Measurements from ENCODE around the gene HSPA12A.

Gene HSPA12A

DNA sequence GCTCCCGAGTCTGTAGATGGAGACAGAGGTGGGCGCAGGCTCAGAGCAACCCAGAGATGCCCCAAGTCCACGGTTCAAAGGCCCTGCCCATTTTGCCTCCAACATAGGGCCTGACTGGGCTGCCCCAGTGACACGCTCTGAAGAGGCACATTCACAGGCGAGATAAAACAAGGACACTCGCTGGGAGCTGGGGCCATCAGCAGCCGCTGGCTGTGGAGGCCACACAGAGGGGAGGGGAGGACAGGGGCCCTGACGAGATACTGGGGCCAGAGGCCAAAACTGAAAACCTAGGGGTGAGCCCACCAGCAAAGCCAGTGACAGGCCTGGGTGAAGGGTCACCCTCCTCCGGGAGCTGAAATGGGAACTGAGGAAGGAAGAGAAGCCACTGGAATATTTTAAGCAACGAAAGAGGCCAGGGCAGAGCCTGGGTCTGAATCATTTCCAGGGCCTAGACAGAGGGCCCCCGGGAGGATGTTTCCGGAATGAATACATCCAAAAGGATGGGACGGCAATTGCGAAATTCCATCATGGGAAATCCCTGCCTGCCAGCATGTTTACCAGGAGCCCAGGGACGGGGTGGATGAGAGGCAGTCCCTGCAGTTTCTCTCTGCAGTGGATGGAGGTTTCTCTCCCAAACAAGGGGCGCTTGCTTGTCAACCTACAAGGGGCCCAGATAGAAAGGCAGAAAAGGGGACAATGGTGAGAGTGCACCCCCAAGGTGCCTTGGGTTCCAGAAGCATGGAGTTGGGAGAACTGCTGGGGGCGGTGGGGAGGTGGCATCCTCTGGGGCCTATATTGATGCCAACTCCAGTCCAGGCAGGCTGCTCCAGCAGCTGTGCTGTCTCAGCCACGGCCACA is 29.0 kb upstream of the HSPA12A start:
- DNase-seq, result no peak

DNA sequence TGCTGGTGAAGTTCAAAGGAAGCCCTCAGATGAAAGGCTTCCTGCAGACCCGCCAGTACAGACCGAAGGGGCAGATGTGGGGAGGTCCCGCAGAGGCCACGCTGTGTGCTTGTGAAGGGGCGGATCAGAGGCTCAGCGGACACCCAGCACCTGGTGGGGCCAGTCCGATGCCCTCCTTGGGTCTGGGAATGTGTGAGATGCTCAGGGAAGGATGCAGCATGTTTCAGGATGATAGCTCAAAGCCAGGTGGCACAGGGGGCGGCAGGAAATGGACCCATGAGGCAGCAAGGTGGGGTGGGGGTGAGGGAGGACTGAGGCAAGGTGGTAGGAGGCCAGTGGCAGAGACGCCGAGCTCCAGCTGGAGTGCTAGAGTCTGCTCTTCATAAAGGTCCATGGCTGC is 27.9 kb upstream of the HSPA12A start:
- no peak for DNase-seq

DNA sequence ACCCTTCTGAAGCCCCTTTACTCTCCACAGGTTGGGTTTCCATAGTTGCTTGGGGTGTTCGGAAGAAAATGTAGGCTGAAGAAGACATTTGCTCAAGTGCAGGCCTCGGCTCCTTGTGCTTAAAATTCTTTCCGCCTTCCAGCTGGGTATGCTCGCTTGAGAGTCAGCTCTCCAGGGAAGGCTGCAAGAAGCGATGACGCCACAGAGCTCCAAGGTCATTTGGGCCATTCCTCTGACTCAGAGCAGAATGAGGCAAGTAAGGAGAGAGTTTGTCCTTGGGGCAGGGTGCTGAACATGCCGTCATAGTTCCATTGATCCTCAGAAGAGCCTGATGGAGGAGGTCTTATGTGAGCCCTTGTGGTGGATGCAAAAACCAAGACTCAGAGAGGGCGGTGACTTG is 27.4 kb upstream of the HSPA12A start:
- no peak for DNase-seq

DNA sequence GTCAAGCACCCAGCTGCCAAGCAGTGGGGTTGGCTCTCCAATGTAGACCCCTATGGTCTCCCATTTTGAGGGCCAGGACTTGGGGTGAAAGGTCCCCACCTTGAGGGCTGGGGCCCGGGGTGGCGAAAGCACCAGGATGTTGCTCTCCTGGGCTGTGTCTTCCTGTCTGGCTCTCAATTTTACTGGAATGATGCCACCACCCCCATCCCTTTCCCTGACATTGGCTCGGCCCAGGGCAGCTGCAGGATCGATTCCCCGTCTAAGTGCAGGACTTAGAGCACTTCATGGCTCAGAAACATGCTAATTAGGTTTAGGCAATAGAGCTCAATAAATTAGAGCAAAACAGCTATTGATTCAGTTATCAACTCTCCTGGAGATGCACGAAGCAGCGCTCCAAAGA is 27.0 kb upstream of the HSPA12A start:
- DNase-seq, result no peak

GRCh38 chr10:116768786-116769185 is 26.4 kb upstream of the HSPA12A start:
- no peak for DNase-seq

- no peak for DNase-seq
Observed at GRCh38 chr10:116766837-116767634, 24.7 kb upstream of the HSPA12A start.

DNA sequence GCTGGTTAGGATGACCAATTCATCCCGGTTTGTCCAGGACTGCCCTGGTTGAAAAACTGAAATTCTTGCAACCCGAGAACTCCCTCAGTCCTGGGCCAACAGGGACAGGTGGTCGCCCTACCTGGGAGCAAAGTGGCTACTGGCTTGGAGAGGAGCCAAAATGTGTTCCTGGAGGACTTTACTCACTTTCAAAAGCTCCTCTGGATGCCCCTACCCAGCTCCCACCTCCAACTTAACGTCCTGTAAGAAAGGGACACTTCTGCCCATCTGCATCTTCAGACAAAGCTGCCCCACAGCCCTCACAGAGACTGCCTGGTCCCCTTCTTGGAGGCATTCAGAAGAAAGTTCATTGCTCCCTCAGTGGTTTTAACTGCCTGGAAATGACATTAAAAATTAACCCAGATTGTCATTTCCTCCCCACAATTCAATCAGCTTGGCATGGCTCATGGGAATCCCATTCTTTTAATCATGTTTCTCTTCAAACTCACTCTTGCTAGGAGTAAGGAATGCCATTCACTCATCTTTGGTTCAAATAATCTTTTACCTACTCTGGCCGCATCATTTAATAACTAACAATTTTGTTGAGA is 24.0 kb upstream of the HSPA12A start:
- DNase-seq, result no peak

DNA sequence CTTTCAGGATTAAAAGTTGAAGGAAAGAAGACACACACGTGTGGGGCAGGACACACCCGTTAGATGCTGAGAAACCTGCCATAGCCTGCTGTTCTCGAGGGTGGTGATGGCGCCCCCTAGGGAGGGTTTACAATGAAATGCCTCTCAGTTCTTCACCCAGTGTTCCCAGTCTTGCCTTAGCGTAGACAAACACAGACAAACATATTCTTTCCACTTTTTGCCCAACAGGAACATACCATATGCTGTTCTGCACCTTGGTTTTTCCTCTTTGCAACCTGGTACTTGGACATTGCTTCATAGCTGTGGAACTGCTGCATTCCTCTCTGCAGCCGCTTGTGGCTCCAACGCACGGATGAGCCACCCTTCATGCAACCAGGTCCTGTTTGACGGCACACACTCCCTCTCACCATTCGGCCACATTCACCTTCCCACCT is 23.3 kb upstream of the HSPA12A start:
- DNase-seq, result no peak

DNA sequence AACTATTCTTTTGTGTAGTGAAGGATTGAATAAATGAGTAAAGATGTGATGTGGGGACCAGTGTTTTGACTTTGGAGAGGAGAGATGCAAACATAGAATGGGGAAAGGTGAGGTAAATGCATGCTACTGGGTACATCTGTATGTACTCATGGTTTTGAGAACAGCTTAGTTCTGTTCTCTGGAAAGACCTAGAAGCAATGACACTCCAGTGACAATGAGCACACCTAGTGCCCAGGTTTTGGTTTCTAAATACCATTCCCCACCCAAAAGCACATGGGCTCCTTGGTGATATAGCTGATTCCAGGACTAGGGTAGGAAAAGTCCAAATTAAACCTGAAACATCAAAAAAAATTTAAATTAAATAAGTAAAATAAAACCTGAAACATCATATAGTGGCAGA is 22.6 kb upstream of the HSPA12A start:
- no peak for DNase-seq

GRCh38 chr10:116763440-116763839 is 21.1 kb upstream of the HSPA12A start:
- DNase-seq, result no peak

- DNase-seq, result no peak
Observed at GRCh38 chr10:116761883-116762282, 19.5 kb upstream of the HSPA12A start.

DNA sequence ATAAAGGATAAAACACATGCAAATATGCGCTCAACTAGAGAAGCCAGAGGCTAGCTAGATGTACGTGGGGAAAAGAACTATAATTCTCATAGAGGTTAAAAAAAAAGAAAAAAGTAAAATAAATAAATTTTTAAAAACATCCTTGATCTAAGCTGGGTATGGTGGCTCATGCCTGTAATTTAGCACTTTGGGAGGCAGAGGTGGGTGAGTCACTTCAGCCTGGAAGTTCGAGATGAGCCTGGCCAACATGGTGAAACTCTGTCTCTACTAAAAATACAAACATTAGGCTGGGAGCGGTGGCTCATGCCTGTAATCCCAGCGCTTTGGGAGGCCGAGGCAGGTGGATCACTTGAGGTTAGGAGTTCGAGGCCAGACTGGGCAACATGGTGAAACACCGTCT is 18.6 kb upstream of the HSPA12A start:
- DNase-seq, result no peak

DNA sequence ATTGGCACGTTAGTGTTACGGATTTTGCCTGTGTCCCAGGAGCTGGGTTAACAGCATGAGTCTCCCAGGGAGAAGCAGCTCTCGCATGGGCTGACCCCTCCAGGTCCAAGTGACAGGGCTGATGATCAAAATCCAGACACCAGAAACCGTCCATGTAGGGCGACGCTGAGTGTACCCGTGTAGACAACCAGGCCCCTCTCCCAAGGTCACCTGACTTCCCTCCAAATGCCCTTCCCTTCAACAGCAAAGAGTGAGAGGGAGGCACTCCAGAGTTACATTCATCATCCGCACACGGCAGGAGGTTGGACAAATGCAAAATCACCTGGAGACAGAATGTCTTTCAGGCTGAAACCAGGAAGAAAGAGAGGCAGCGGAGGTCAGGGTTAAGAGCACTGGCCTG is 14.9 kb upstream of the HSPA12A start:
- no peak for DNase-seq

DNA sequence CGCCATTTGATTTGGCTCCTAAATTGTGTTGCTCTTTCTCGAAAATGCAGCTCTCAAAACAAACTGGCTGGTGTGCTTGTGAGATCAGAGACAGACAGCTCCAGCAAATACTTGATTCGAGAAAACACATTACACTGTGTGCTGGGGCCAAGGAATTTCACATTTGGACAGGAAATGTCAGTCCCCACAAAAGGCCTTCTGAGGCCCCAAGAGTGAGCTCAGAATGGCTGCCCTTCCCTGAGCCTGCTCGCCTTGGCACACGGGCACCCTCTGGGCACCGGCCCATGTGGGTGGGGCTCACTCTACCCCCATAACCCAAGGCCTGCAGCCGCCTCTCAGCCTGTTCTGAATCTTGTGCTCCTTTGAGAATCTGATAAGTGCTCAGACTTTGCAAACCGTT is 13.9 kb upstream of the HSPA12A start:
- DNase-seq, result no peak

DNA sequence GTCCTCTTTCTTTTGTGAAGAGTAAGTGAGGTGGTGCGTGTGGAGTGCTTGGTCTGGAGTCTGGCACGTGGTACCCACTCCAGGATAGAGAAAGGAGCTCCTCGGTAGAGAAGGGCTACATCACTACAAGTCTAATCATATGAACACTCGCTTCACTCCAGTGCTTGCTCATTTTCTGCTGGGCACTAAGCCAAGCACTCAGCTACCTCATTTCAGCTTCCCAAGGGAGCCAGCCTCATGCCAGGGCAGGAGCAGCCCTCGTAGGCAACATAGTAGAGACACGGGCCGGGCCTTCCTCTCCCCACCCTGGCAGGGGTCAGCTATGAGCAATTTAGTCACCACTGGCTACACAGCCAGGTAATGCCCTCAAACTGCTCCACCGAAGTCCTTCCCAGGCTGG is 11.4 kb upstream of the HSPA12A start:
- DNase-seq, result no peak

DNA sequence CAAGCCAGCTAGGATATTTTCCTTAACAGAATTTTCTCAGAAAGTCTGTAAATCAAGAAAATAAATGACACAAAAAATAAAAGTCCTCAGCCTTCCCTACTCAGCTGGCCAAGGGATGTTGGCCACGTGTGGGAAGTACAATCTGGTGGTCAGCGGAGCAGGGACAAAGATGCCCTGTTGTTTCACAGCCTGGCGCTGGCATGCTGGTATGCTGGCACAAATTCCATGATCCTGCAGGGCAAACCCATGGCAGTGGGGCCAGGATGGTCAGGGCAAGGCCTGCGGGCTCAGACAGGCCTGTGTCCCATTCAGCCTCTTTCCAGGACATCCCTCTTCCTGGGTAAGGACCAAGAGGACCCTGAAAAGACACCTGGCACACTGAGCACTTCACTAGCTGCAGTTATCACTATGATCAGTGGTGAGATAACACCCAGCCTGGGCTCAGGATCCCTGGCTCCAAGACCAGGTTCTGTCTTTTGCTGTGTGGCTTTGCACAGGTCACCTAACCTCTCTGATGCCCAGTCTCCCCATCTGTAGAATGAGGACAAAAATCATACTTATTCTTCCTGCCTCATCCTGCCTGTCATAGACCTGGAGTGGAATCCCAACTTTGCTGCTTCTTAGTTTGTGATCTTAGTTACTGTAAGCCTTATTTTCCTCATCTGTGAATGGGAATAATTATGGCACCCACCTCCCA is 10.8 kb upstream of the HSPA12A start:
- DNase-seq, result no peak

DNA sequence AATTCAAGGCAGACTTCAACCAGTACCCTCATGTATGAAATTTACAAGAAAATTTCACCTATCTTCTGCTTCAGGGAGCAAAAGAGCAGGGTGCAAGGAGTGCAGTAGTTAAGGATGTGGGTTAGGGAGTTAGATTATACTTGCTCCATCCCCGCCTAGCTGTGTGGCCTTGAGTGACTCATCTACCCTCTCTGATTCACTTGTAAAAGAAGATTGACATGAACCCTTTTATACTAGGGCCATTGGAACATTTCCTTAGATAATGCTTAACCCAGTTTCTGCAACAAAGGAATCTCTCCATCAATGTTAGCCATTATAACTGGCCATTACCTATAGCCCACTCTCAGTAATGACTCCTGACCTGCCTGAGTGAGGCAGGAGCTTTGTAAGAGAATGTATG is 10.2 kb upstream of the HSPA12A start:
- no peak for DNase-seq

DNA sequence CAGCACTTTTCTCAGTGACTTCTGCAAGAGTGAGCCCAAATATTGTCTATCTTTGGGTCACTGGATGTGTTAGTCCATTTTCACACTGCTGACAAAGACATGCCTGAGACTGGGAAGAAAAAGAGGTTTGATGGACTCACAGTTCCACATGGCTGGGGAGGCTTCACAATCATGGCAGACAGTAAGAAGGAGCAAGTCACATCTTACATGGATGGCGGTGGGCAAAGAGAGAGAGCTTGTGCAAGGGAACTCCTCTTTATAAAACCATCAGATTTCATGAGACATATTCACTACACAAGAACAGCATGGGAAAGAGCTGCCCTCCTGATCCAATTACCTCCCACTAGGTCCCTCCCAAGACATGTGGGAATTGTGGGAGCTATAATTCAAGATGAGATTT is 6.1 kb upstream of the HSPA12A start:
- no peak for DNase-seq

DNA sequence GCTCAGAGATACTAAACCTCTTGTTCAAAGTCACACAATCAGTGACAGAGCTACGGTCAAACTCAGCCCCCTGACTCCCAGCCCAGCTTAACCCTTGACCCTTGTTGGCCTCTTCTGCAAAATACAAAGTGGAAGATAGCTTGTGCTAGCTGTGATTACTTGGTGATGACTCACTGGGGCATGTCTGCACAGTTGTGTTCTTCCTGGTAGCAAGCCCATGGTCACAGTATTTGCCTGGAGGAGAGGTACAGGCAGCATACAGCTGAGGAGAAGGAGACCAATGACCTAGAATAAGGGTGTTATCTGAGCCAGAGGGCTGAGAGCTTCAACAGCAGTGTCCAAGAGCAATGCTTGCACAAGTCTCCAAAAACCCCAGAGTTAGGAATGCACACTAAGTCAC is 5.7 kb upstream of the HSPA12A start:
- DNase-seq, result no peak

DNA sequence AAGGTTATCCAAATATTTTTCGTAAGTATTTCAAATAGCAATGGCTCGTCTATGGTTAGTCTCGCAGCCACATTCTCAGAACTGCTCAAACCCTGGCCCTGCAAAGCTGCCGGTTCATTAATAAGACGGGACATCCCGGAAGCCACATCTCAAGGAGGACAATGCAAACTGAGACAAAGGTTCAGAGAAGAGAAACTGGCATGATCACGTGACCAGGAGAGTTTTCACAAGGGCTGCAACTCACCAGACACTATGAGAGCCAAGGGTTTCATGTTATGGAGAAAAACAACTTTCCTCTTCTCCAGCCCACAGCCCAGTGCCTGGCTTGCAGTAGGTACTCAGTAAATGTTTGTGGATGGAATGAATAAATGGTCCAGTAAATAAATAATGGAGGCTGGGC is 5.0 kb upstream of the HSPA12A start:
- DNase-seq, result no peak

DNA sequence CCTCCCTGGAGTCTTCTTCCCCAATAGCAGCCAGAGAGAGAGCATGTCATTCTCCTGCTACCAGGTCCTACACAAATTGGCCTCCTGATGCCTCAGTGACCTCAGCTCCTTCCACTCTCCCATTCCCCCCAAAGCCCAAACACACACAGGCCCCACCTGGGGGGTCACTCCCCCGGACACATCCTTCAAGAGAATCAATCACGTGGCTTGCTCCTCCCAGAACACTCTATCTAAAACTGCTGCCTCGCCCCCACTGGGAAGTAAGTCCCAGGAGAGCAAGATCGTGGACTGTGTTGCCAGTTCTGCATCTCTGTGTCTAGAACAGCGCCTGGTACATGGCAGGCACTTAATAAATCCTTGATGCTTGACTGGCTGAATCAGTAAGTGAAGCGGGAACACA is 2.5 kb upstream of the HSPA12A start:
- no peak for DNase-seq

- no peak for DNase-seq
Observed at GRCh38 chr10:116744163-116744753, 1.9 kb upstream of the HSPA12A start.
